CD4-positive, alpha-beta T cell treated with Interleukin-6 at 100 ng/mL for 8 hours (primary cell): ENCODE results near the gene URB2.
"Not testable (repeated sequence)": the region's sequence is repeated elsewhere in the genome, so short reads cannot be mapped to it uniquely, and the experiment has no call there.

Experiments used
- DNase-seq: peaks from one replicate; pipeline ENCODE4 v3.0.0-alpha.2; 2020; ENCODE audit warnings: mixed read lengths, low spot score

The URB2 gene

GRCh38 chr1:229693129-229693900, 67.3 kb downstream of the URB2 start:
- no peak for DNase-seq

GRCh38 chr1:229694053-229694693, 68.1 kb downstream of the URB2 start:
- DNase-seq, result no peak

GRCh38 chr1:229696385-229696784, 70.3 kb downstream of the URB2 start:
- no peak for DNase-seq

- DNase-seq, result no peak
These were observed 73.7 kb downstream of the URB2 start for GRCh38 chr1:229699613-229700267.

GRCh38 chr1:229704157-229704556, 78.1 kb downstream of the URB2 start:
- DNase-seq, result no peak

GRCh38 chr1:229705152-229705551, 79.1 kb downstream of the URB2 start:
- DNase-seq, result not testable (repeated sequence)

GRCh38 chr1:229707127-229707526, 81.1 kb downstream of the URB2 start:
- not testable (repeated sequence) for DNase-seq

GRCh38 chr1:229709500-229710013, 83.5 kb downstream of the URB2 start:
- DNase-seq, result no peak
